ENCODE measurements around the gene HOXD9. TPM values are rescaled to one million over a fixed set of nuclear protein-coding genes. Genes with fewer than 3 reads are reported as not detected.

HOXD9 gene
- total RNA-seq, 1 donor from 2014 or later: not detected

DNA sequence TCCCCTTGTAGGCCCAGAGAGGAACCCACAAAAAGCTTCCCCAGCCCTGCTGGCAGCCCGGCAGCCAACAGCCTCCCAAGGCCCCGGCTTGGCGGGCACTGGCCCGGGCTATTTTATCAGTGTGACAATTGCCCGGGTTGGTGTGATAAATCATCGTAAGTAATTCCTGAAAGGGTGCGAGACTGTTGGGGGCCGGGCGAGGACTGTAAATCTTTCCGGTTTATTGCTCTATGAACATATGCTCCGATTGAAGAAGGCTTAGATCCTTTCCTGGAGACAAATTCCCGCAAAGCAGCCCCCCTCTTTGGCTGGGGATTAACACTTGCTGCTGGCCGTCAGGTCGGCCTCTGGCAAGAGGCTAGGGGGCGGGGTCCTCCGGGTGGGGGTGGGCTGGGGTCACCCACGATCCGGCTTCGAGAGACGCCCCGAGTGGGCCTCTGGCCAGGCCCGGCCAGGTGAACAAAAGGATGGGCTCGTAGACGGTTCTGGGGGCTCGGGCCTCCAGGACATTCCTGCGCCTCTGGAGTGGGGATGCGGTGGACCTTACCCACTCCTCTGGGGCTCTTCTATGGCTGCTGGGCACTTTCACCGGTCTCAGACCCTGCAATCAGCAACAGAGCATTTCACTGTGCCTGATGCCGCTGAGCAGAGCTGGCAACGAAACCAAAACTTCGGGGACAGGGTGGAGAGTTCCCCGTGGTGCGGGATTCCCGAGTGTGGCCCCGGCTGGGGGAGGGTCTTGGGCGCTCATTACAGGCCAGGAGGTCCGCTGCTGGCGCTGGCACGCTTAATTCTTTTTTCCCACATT is 36.5 kb downstream of the HOXD9 start:
- Mint-ChIP-seq H3K4me3 (no peak overlapping the region), H3K9me3 (peaks cover 4% of the 10 kb centered on the region), H3K36me3 (ENCODE audit: low read depth) (peaks cover 5% of the 10 kb centered on the region), H3K27ac (no peak overlapping the region), H3K4me1 (ENCODE audit: low read depth) (no peaks in the 10 kb centered on the region), H3K27me3 (ENCODE audit: insufficient read depth) (peaks cover 78% of the 10 kb centered on the region)
- no peak for DNase-seq (ENCODE audit: low spot score)
- intact Hi-C loops (cut with micrococcal nuclease): no loop called here

GRCh38 chr2:176159663-176160250 is 37.2 kb downstream of the HOXD9 start:
- Mint-ChIP-seq H3K9me3 (peaks cover 7% of the 10 kb centered on the region), H3K36me3 (ENCODE audit: low read depth) (peaks cover 7% of the 10 kb centered on the region), H3K4me3 (no peak overlapping the region), H3K4me1 (ENCODE audit: low read depth) (no peaks in the 10 kb centered on the region), H3K27ac (no peak overlapping the region), H3K27me3 (ENCODE audit: insufficient read depth) (peaks cover 78% of the 10 kb centered on the region)
- intact Hi-C loops (cut with micrococcal nuclease): loop anchor here (5.0 to 10.0 kb wide), 2 partner anchors 45 to 1827 kb away; partner anchors contain the start of genes HOXD10 and SP9
- no peak for DNase-seq (ENCODE audit: low spot score)

- H3K27ac Mint-ChIP-seq: no peak overlapping the region
- intact Hi-C loops (cut with micrococcal nuclease): loop anchor here (5.0 to 10.0 kb wide), 2 partner anchors 46 to 1828 kb away; partner anchors contain the start of genes HOXD10 and SP9
- peaks cover 7% of the 10 kb centered on the region for H3K36me3 Mint-ChIP-seq (ENCODE audit: low read depth)
- peaks cover 7% of the 10 kb centered on the region for H3K9me3 Mint-ChIP-seq
- DNase-seq (ENCODE audit: low spot score): no peak
- H3K27me3 Mint-ChIP-seq (ENCODE audit: insufficient read depth): peaks cover 78% of the 10 kb centered on the region
- H3K4me3 Mint-ChIP-seq: no peak overlapping the region
- H3K4me1 Mint-ChIP-seq (ENCODE audit: low read depth): no peaks in the 10 kb centered on the region
Observed at GRCh38 chr2:176160251-176160985, 37.9 kb downstream of the HOXD9 start.

GRCh38 chr2:176160986-176161824 is 38.7 kb downstream of the HOXD9 start:
- Mint-ChIP-seq H3K4me1 (ENCODE audit: low read depth) (no peaks in the 10 kb centered on the region), H3K36me3 (ENCODE audit: low read depth) (peaks cover 7% of the 10 kb centered on the region)

GRCh38 chr2:176161825-176162626 is 39.5 kb downstream of the HOXD9 start:
- Mint-ChIP-seq H3K4me1 (ENCODE audit: low read depth) (no peaks in the 10 kb centered on the region), H3K9me3 (peaks cover 7% of the 10 kb centered on the region), H3K36me3 (ENCODE audit: low read depth) (peaks cover 7% of the 10 kb centered on the region), H3K27ac (no peak overlapping the region), H3K4me3 (no peak overlapping the region), H3K27me3 (ENCODE audit: insufficient read depth) (peaks cover 79% of the 10 kb centered on the region)
- intact Hi-C loops (cut with micrococcal nuclease): loop anchor here (2.0 to 10.0 kb wide), 3 partner anchors 47 to 1830 kb away; partner anchors contain the start of genes HOXD10 and SP9
- DNase-seq (ENCODE audit: low spot score): no peak

More at GRCh38 chr2:176160986-176161824, 38.7 kb downstream of the HOXD9 start:
- intact Hi-C loops (cut with micrococcal nuclease): loop anchor here (5.0 to 10.0 kb wide), 2 partner anchors 46 to 1829 kb away; partner anchors contain the start of genes HOXD10 and SP9
- DNase-seq (ENCODE audit: low spot score): no peak
- H3K27me3 Mint-ChIP-seq (ENCODE audit: insufficient read depth): peaks cover 78% of the 10 kb centered on the region
- H3K9me3 Mint-ChIP-seq: peaks cover 7% of the 10 kb centered on the region
- no peak overlapping the region for H3K27ac Mint-ChIP-seq
- no peak overlapping the region for H3K4me3 Mint-ChIP-seq

DNA sequence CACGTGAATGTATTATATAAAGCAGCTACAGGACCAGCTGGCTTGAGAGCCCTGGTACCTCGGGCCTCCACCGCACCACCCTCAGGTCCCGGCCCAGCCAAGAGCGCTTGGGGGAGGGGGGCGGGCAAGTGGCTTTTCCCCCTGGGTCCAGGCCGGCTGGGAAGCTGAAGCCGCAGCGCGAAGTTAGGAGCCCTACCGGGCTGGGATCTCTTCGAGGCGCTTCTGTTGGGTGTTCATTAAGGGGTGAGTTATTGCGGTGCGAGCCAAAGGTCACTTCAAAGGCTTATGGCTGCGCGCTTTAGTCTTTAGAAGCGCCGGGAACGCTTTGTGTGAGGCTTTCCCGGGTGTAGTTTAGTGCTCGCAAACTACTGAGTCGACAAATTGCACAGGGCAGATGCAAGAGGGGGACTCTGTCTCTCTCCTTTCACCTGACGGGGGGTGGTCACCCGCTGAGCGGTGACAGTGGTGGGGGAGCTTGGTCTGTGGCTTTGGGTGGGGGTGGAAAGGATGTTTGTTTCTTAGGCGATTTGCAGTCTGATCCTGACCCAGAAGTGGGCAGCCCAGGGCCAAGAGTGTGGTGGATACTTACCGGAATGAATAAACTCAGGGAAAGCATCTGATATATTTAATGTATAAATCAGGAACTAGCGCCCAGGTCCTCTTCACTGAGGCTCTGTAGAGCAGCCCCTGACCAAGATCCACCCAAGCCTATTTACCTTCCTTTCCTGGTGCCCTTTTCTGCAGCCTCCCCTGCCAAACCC is 40.6 kb downstream of the HOXD9 start:
- Mint-ChIP-seq H3K9me3 (peaks cover 7% of the 10 kb centered on the region), H3K27ac (no peak overlapping the region), H3K36me3 (ENCODE audit: low read depth) (peaks cover 5% of the 10 kb centered on the region), H3K4me3 (no peak overlapping the region), H3K4me1 (ENCODE audit: low read depth) (no peaks in the 10 kb centered on the region), H3K27me3 (ENCODE audit: insufficient read depth) (peaks cover 81% of the 10 kb centered on the region)
- no peak for DNase-seq (ENCODE audit: low spot score)
- intact Hi-C loops (cut with micrococcal nuclease): loop anchor here (2.0 to 10.0 kb wide), 3 partner anchors 48 to 1831 kb away; partner anchors contain the start of genes HOXD10 and SP9

GRCh38 chr2:176163672-176164056 is 41.1 kb downstream of the HOXD9 start:
- Mint-ChIP-seq H3K9me3 (peaks cover 7% of the 10 kb centered on the region), H3K36me3 (ENCODE audit: low read depth) (peaks cover 5% of the 10 kb centered on the region), H3K27me3 (ENCODE audit: insufficient read depth) (peaks cover 81% of the 10 kb centered on the region), H3K4me3 (no peak overlapping the region), H3K4me1 (ENCODE audit: low read depth) (no peaks in the 10 kb centered on the region), H3K27ac (peak overlapping the region; percentile 55)
- intact Hi-C loops (cut with micrococcal nuclease): loop anchor here (2.0 to 10.0 kb wide), 3 partner anchors 49 to 1831 kb away; partner anchors contain the start of genes HOXD10 and SP9
- DNase-seq (ENCODE audit: low spot score): no peak

- no peak for DNase-seq (ENCODE audit: low spot score)
- Mint-ChIP-seq H3K4me3 (no peak overlapping the region), H3K9me3 (peaks cover 7% of the 10 kb centered on the region), H3K36me3 (ENCODE audit: low read depth) (peaks cover 5% of the 10 kb centered on the region), H3K4me1 (ENCODE audit: low read depth) (no peaks in the 10 kb centered on the region), H3K27ac (peak overlapping the region; percentile 55), H3K27me3 (ENCODE audit: insufficient read depth) (peaks cover 81% of the 10 kb centered on the region)
- intact Hi-C loops (cut with micrococcal nuclease): loop anchor here (5.0 to 10.0 kb wide), 2 partner anchors 49 to 1832 kb away; partner anchors contain the start of genes HOXD10 and SP9
Observed at GRCh38 chr2:176164201-176164600, 41.7 kb downstream of the HOXD9 start.

- H3K27ac Mint-ChIP-seq: peak overlapping the region; percentile 67
- H3K36me3 Mint-ChIP-seq (ENCODE audit: low read depth): peaks cover 5% of the 10 kb centered on the region
- H3K4me1 Mint-ChIP-seq (ENCODE audit: low read depth): no peaks in the 10 kb centered on the region
- H3K9me3 Mint-ChIP-seq: peaks cover 7% of the 10 kb centered on the region
- no peak for DNase-seq (ENCODE audit: low spot score)
- intact Hi-C loops (cut with micrococcal nuclease): loop anchor here (1.0 to 10.0 kb wide), 3 partner anchors 10 to 1832 kb away; partner anchors contain the start of genes HOXD10 and SP9
- H3K4me3 Mint-ChIP-seq: no peak overlapping the region
- H3K27me3 Mint-ChIP-seq (ENCODE audit: insufficient read depth): peaks cover 80% of the 10 kb centered on the region
Observed at GRCh38 chr2:176164611-176165369, 42.3 kb downstream of the HOXD9 start.

- intact Hi-C loops (cut with micrococcal nuclease): loop anchor here (1.0 to 10.0 kb wide), 2 partner anchors 9 to 51 kb away; partner anchors contain the start of gene HOXD10
- no peak for DNase-seq (ENCODE audit: low spot score)
- Mint-ChIP-seq H3K27ac (peak overlapping the region; percentile 67), H3K27me3 (ENCODE audit: insufficient read depth) (peaks cover 82% of the 10 kb centered on the region), H3K36me3 (ENCODE audit: low read depth) (peaks cover 5% of the 10 kb centered on the region), H3K4me3 (no peak overlapping the region), H3K9me3 (peaks cover 7% of the 10 kb centered on the region), H3K4me1 (ENCODE audit: low read depth) (no peaks in the 10 kb centered on the region)
Observed at GRCh38 chr2:176165370-176166050, 43.0 kb downstream of the HOXD9 start.
